ENCODE data around the gene HMG20B. TPM values are rescaled to one million over a fixed set of nuclear protein-coding genes. Genes with fewer than 3 reads are reported as not detected.
"Not testable (repeated sequence)": the region's sequence is repeated elsewhere in the genome, so short reads cannot be mapped to it uniquely, and the experiment has no call there.

The HMG20B gene
- total RNA-seq, 2 donors from 2014 or later, result 87.9 to 118 TPM

GRCh38 chr19:3527238-3527910 is 45.4 kb upstream of the HMG20B start:
- H3K27me3 ChIP-seq, result no peaks in the 10 kb centered on the region
- no peak overlapping the region for H3K4me3 ChIP-seq
- no peaks in the 10 kb centered on the region for H3K9me3 ChIP-seq
- H3K9ac ChIP-seq (ENCODE audit: low read depth in 2 of 2, low read length in 2 of 2), result no peak overlapping the region
- no peak for TF ChIP-seq CTCF (IDR thresholded peaks at IDR 0.05)
- H3K36me3 ChIP-seq, result peaks cover 32% of the 10 kb centered on the region
- intact Hi-C loops (cut with DNase I), result no loop called here
- no peak for DNase-seq
- H3K27ac ChIP-seq, result no peak overlapping the region
- H3K4me1 ChIP-seq, result no peaks in the 10 kb centered on the region

GRCh38 chr19:3528080-3528479 is 44.7 kb upstream of the HMG20B start:
- no peak overlapping the region for H3K27ac ChIP-seq
- H3K9ac ChIP-seq (ENCODE audit: low read depth in 2 of 2, low read length in 2 of 2), result no peak overlapping the region
- H3K4me3 ChIP-seq, result no peak overlapping the region
- no peaks in the 10 kb centered on the region for H3K4me1 ChIP-seq
- H3K27me3 ChIP-seq, result no peaks in the 10 kb centered on the region
- no peak for DNase-seq
- H3K9me3 ChIP-seq, result no peaks in the 10 kb centered on the region
- TF ChIP-seq CTCF (IDR thresholded peaks at IDR 0.05), result no peak
- H3K36me3 ChIP-seq, result peaks cover 38% of the 10 kb centered on the region
- intact Hi-C loops (cut with DNase I), result no loop called here

- no peak for DNase-seq
- H3K4me3 ChIP-seq, result no peak overlapping the region
- H3K9me3 ChIP-seq, result no peaks in the 10 kb centered on the region
- no peak for TF ChIP-seq CTCF (IDR thresholded peaks at IDR 0.05)
- peaks cover 38% of the 10 kb centered on the region for H3K36me3 ChIP-seq
- H3K27ac ChIP-seq, result no peak overlapping the region
- H3K4me1 ChIP-seq, result no peaks in the 10 kb centered on the region
- intact Hi-C loops (cut with DNase I), result no loop called here
- no peak overlapping the region for H3K9ac ChIP-seq (ENCODE audit: low read depth in 2 of 2, low read length in 2 of 2)
- H3K27me3 ChIP-seq, result no peaks in the 10 kb centered on the region
These were observed 44.1 kb upstream of the HMG20B start for GRCh38 chr19:3528539-3529211.

- H3K27ac ChIP-seq; H3K27me3 ChIP-seq; H3K4me1 ChIP-seq; H3K9me3 ChIP-seq; DNase-seq; H3K9ac ChIP-seq (ENCODE audit: low read depth in 2 of 2, low read length in 2 of 2); H3K4me3 ChIP-seq; intact Hi-C loops (cut with DNase I): not testable (repeated sequence)
- H3K36me3 ChIP-seq, result peaks cover 36% of the 10 kb centered on the region
These were observed 43.4 kb upstream of the HMG20B start for GRCh38 chr19:3529299-3529698.

GRCh38 chr19:3530389-3530788 is 42.4 kb upstream of the HMG20B start:
- intact Hi-C loops (cut with DNase I), result no loop called here
- TF ChIP-seq CTCF (IDR thresholded peaks at IDR 0.05), result no peak

GRCh38 chr19:3531716-3532115 is 41.0 kb upstream of the HMG20B start:
- Histone ChIP-seq H3K27ac (no peak overlapping the region), H3K4me3 (no peak overlapping the region), H3K4me1 (no peaks in the 10 kb centered on the region), H3K9ac (ENCODE audit: low read depth in 2 of 2, low read length in 2 of 2) (no peak overlapping the region), H3K27me3 (no peaks in the 10 kb centered on the region), H3K9me3 (no peaks in the 10 kb centered on the region), H3K36me3 (peaks cover 31% of the 10 kb centered on the region)
- TF ChIP-seq CTCF (IDR thresholded peaks at IDR 0.05), result no peak
- intact Hi-C loops (cut with DNase I), result no loop called here
- no peak for DNase-seq

More at GRCh38 chr19:3530389-3530788, 42.4 kb upstream of the HMG20B start:
- H3K4me3 ChIP-seq, result no peak overlapping the region
- no peaks in the 10 kb centered on the region for H3K27me3 ChIP-seq
- peaks cover 34% of the 10 kb centered on the region for H3K36me3 ChIP-seq
- DNase-seq, result no peak
- no peaks in the 10 kb centered on the region for H3K9me3 ChIP-seq
- no peak overlapping the region for H3K9ac ChIP-seq (ENCODE audit: low read depth in 2 of 2, low read length in 2 of 2)
- H3K4me1 ChIP-seq, result no peaks in the 10 kb centered on the region
- no peak overlapping the region for H3K27ac ChIP-seq
